ENCODE data around the gene TK1.

Gene TK1

DNA sequence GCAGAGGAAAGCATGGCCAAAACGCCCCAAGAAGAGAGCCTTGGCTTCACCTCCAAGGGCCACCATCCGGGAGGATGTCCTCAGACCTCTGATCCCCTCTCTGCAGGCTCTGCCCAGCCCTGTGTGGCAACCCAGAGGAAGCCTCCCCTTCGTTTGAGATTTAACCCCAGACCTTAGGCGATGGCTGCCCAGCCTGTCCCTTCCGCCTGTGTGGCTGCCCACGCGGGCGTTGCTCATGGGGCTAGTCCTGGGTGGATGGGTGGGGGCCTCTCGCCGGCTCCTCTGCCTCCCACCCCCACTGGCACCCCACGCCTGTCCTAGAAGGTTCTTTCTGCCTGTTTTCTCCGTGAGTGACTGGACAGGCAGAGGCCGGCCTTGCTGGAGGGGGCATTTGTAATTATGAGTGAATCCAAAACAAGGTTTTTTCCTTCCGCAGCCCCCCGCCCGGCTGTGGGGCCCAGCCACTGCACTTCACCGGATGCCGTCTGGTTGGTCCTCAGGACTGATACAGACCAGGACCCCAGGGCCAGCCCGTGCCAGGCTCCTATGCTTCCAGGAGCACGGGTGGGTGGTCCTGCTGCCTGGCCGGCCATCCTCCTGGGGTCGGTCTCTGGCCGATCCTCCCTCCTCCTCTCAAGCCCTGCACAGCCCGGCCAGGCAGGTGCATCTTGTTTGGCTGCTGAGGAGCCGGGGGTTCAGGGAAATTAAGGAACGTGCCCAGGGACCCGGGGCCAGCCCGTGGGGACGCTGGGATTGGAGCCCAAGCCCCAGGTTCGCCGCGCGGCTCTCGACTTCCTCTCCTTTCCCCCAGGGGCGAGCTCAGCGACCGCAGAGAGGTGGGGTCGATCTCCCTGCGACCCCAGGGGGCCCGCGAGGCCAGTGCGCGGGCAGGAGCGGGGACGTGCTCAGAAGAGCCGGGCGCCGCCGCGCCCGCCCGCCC lies 44.4 kb upstream of the TK1 start, which contains the start of gene TMEM235:
TSS of gene TMEM235 (plus strand) at position 636 of the 940 bp plus-strand sequence. CDS start 393 bp downstream, outside the sequence.
- TF ChIP-seq, protein P1, sequence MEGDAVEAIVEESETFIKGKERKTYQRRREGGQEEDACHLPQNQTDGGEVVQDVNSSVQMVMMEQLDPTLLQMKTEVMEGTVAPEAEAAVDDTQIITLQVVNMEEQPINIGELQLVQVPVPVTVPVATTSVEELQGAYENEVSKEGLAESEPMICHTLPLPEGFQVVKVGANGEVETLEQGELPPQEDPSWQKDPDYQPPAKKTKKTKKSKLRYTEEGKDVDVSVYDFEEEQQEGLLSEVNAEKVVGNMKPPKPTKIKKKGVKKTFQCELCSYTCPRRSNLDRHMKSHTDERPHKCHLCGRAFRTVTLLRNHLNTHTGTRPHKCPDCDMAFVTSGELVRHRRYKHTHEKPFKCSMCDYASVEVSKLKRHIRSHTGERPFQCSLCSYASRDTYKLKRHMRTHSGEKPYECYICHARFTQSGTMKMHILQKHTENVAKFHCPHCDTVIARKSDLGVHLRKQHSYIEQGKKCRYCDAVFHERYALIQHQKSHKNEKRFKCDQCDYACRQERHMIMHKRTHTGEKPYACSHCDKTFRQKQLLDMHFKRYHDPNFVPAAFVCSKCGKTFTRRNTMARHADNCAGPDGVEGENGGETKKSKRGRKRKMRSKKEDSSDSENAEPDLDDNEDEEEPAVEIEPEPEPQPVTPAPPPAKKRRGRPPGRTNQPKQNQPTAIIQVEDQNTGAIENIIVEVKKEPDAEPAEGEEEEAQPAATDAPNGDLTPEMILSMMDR (IDR thresholded peaks at IDR 0.05; ENCODE audit: borderline replicate concordance, insufficient read depth, low read depth, low read length) = no peak
- no peak within 1 kb of the TSS for H3K4me3 ChIP-seq (ENCODE audit: low read depth, low read length)

DNA sequence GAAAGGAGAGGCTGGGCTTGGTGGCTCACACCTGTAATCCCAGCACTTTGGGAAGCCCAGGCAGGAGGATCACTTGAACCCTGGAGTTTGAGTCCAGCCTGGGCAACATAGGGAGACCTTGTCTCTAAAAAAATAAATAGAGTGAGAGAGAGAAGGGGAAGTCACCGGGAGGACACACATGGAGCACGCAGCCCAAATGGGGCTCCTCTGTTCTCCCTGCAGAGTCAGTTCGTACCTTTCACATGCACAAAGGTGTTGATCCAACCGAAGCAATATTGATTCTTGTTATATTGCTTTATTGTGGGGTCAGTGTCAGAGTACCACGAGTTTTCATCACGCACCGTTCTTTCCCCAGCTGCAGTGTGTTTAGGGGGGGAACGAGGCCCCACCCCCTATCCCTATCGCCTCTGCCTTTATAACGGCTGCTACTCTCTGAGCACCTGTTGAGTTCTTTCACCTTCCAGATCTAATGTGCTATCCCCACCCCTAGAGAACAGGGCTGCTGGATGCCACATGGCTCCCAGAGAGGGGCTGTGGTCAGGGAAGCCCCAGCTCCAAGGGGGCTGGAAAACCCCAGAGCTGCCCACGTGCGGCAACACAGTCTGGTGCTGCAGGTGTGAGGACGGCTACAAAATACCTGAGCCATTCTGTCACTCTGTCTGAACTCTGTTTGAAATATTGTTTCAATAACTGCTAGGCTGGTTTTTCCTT lies 43.6 kb upstream of the TK1 start:
- no peak overlapping the region for H3K4me3 ChIP-seq (ENCODE audit: low read depth, low read length)
- TF ChIP-seq, protein P1 (IDR thresholded peaks at IDR 0.05; ENCODE audit: borderline replicate concordance, insufficient read depth, low read depth, low read length) = no peak

DNA sequence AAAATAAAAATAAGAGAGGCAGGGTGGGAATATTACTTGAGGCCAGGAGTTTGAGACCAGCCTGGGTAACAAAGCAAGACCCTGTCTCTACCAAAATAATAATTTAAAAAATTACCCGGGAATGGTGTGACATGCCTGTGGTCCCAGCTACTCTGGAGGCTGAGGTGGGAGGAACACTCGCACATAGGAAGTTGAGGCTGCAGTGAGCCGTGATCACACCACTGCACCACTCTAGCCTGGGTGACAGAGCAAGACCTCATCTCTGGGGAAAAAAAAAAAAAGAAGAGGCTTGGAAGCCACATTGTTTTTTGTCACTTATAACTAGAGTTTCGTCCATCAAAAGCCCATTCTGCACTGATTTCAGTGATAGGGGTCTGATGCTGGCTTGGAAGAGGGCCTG lies 41.3 kb upstream of the TK1 start:
- TF ChIP-seq, protein P1 (IDR thresholded peaks at IDR 0.05; ENCODE audit: borderline replicate concordance, insufficient read depth, low read depth, low read length) = no peak
- no peak overlapping the region for H3K4me3 ChIP-seq (ENCODE audit: low read depth, low read length)

DNA sequence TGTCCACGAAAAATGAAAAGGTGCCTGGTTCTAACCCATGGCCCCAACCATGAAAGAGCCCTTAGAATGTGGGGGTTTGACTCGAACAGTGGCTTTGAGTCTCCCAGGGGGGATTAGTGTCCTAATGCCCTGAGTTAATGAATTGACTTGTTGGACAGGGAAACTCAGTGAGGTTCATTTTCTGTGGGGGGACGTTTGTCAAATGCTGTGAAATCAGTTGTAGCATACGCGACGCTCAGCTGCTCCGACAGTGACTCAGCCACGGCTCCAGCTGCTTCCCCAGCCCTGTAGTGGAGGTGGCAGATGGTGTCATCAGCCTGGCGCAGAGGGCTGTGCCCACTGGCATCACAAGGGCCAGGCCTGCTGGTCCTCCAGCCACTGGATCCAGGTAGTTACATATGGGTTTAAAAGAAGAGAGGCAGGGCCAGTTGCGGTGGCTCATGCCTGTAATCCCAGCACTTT lies 40.6 kb upstream of the TK1 start:
- TF ChIP-seq, protein P1 (IDR thresholded peaks at IDR 0.05; ENCODE audit: borderline replicate concordance, insufficient read depth, low read depth, low read length) = no peak
- H3K4me3 ChIP-seq (ENCODE audit: low read depth, low read length) = no peak overlapping the region

DNA sequence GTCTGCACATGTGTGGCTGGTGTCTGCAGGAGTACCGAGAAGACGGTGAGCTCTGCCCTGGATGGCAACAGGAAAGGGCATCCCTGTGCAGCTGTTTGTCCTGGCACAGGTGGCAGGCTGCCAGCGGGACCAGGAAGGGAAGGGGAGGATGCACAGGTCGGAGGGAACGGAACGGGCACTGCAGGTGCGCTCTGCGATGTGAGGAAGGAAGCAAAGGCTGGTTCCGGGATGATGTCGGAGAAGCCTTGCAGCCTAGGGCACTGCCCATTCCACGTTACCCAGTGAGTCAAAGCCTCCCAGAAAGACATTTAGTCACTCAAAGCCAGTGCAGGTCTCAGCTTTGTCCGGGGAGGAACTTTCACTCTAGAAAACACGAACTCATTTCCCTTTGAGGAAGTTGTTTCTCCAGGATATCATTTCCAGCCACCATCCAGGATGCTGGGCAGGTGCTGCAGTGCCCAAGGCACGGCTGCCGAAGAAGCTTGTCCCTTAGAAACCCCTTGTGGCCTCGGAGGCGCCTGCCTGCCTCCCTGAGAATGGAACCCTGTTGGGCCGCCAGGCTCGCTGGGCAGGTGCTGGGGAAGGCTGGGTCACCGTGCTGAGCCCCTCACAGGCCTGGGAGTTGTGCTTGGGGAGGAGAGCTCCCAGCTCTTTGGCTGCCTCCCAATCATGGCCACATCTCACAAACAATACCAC lies 40.1 kb upstream of the TK1 start:
- TF ChIP-seq, protein P1 (IDR thresholded peaks at IDR 0.05; ENCODE audit: borderline replicate concordance, insufficient read depth, low read depth, low read length) = no peak
- no peak overlapping the region for H3K4me3 ChIP-seq (ENCODE audit: low read depth, low read length)

DNA sequence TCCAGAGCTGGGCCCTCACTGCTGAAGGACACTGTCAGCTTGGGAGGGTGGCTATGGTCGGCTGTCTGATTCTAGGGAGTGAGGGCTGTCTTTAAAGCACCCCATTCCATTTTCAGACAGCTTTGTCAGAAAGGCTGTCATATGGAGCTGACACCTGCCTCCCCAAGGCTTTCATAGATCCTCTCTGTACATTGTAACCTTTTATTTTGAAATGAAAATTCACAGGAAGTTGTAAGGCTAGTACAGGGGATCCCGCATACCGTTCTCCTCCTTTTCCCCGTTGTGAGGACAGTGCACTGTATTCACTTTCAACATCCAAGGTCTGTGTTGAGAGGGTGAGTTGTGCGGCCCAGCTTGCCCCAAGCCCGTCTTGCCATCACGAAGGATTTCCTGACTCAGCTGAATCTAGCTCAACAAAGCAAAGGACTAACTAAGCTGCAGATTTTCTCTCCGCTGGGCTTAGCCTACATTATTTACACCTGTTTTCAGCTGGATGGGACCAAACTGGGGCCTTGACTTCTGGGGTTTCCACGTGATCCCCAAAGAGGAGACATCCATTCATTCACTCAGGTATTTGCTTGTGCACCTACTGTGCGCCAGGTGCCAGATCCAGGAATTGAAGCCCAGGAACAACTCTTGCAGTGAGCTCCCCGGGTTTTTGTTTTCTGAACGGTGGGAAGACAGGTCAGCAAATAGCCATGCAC lies 39.4 kb upstream of the TK1 start:
- H3K4me3 ChIP-seq (ENCODE audit: low read depth, low read length) = no peak overlapping the region
- TF ChIP-seq, protein P1 (IDR thresholded peaks at IDR 0.05; ENCODE audit: borderline replicate concordance, insufficient read depth, low read depth, low read length) = no peak
